ENCODE results near the gene ASGR2.

The ASGR2 gene

DNA sequence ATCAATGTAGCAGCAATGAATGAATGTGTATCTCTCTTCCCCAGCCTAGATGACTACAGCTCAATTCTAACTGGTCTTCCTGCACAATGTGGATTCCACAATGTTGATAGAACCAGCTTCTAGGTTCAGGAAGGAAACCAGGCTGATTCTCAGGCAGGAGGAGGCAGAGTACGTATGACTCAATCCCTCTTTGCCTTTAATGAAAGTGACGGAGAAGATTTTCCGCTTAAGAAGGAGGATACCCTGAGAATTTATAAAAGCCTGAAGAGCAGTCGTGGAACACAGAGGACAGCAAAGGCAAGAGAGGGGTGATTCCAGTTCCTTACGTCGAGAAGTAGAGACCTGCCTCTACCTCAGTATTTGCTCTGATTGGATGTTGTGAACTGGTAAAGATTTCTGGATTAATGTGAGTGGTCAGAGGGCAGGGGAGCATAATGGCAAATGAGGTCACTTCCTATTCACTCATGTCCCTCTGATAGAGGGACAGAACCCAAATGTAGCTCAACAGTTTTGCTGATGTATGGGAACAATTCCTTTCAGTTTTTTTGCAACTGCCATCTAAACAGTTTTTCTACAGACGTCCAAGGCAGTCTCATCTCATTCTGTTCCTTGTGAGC lies 55.7 kb downstream of the ASGR2 start:
- no peak overlapping the region for H3K4me3 ChIP-seq (ENCODE audit: low read depth, low read length)
- DNase-seq (ENCODE audit: low read depth), result no peak
- TF ChIP-seq, protein P1, sequence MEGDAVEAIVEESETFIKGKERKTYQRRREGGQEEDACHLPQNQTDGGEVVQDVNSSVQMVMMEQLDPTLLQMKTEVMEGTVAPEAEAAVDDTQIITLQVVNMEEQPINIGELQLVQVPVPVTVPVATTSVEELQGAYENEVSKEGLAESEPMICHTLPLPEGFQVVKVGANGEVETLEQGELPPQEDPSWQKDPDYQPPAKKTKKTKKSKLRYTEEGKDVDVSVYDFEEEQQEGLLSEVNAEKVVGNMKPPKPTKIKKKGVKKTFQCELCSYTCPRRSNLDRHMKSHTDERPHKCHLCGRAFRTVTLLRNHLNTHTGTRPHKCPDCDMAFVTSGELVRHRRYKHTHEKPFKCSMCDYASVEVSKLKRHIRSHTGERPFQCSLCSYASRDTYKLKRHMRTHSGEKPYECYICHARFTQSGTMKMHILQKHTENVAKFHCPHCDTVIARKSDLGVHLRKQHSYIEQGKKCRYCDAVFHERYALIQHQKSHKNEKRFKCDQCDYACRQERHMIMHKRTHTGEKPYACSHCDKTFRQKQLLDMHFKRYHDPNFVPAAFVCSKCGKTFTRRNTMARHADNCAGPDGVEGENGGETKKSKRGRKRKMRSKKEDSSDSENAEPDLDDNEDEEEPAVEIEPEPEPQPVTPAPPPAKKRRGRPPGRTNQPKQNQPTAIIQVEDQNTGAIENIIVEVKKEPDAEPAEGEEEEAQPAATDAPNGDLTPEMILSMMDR (IDR thresholded peaks at IDR 0.05; ENCODE audit: control insufficient read depth, extremely low read depth, insufficient read depth), result no peak

DNA sequence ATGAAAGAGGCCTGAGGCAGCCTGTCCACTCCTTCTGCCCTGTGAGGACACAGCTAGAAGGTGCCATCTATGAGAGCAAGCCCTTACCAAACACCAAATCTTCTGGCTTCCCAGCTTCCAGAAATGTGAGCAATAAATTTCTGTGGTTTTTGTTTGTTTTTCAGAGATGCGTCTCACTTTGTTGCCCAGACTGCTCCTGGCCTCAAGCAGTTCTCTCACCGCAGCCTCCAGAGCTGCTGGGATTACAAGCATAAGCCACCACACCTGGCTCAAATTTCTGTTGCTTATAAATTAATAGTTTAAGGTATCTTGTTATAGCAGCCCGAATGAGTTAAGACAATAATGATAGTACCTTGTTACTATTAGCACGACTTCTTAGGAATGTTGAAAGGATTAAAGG lies 58.2 kb downstream of the ASGR2 start:
- DNase-seq (ENCODE audit: low read depth), result no peak
- no peak overlapping the region for H3K4me3 ChIP-seq (ENCODE audit: low read depth, low read length)
- TF ChIP-seq, protein P1 (IDR thresholded peaks at IDR 0.05; ENCODE audit: control insufficient read depth, extremely low read depth, insufficient read depth), result no peak

Measured in LNCaP clone FGC (cell line).